ENCODE results near the gene UBAP1. TPM values are rescaled to one million over a fixed set of nuclear protein-coding genes. Genes with fewer than 3 reads are reported as not detected.

UBAP1 gene
- total RNA-seq, 2 donors from 2014 or later, result 36.4 to 39.8 TPM

DNA sequence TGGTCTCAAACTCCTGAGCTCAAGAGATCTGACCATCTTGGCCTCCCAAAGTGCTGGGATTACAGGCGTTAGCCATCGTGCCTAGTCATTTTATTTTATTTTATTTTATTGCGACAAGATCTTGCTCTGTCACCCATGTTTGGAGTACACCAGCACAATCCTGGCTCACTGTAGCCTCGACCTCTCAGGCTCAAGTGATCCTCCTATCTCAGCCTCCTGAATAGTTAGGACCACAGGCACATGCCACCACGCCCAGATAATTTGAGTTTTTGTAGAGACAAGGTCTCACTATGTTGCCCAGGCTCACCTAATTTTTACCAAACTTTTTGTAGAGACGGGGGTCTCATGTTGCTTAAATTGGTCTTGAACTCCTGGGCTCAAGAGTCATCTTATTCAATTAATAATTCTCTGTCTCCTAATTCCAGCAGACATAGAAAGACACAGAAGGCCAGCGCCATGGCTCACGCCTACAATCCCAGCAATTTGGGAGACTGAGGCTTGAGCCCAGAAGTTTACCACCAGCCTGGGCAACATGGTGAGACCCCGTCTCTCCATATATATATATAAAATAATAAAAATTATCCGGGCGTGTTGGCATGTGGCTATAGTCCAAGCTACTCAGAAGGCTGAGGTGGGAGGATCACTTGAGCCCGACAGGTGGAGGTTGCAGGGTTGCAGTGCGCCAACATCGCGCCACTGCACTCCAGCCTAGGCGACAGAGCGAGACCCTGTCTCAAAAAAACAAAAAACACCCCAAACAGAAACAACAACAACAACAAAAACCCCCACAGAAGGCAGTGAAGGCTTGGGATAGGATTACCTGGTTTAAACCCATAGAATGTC is 1.0 kb upstream of the UBAP1 start:
- Mint-ChIP-seq H3K4me1 (peaks cover 5% of the 10 kb centered on the region), H3K27ac (peak overlapping the region; percentile 99), H3K36me3 (ENCODE audit: low read depth) (peaks cover 7% of the 10 kb centered on the region), H3K27me3 (ENCODE audit: insufficient read depth) (peaks cover 1% of the 10 kb centered on the region), H3K4me3 (peak overlapping the region; percentile 96), H3K9me3 (no peaks in the 10 kb centered on the region)
- TF ChIP-seq CTCF (conservative IDR thresholded peaks at IDR 0.05), result no peak
- 63 to 84% methylated on average over 7 to 16 of the region's 17 CpGs for WGBS, 2 experiments (ENCODE audit: insufficient coverage in 1 of 2, insufficient read length in 1 of 2)
- peak overlapping the region; percentile 100 for H3K4me3 ChIP-seq (ENCODE audit: low read length)
- peaks cover 7% of the 10 kb centered on the region for H3K36me3 ChIP-seq (ENCODE audit: control insufficient read depth, insufficient read depth, low read length)
- H3K4me1 ChIP-seq (ENCODE audit: control insufficient read depth, insufficient read depth, low read length), result no peaks in the 10 kb centered on the region
- no peaks in the 10 kb centered on the region for H3K9me3 ChIP-seq (ENCODE audit: control insufficient read depth, low read length)
- no peaks in the 10 kb centered on the region for H3K27me3 ChIP-seq (ENCODE audit: control insufficient read depth, insufficient read depth, low read length, poor library complexity, severe bottlenecking)
- peak; percentile 55 for DNase-seq
- H3K27ac ChIP-seq (ENCODE audit: low read depth, low read length), result peak overlapping the region; percentile 86
- peak overlapping the region; percentile 99 for H3K9ac ChIP-seq (ENCODE audit: extremely low read depth, low read length, poor library complexity, severe bottlenecking)

GRCh38 chr9:34179213-34180136 is 632 bp downstream of the UBAP1 start:
- H3K36me3 Mint-ChIP-seq (ENCODE audit: low read depth), result peaks cover 13% of the 10 kb centered on the region
- 6 to 13% methylated on average over 19 to 30 of the region's 30 CpGs for WGBS, 2 experiments (ENCODE audit: insufficient coverage in 1 of 2, insufficient read length in 1 of 2)
- H3K27ac ChIP-seq (ENCODE audit: low read depth, low read length), result peak overlapping the region; percentile 95

More at GRCh38 chr9:34179213-34180136, 632 bp downstream of the UBAP1 start:
- H3K4me3 Mint-ChIP-seq, result peak overlapping the region; percentile 96
- H3K9me3 Mint-ChIP-seq, result no peaks in the 10 kb centered on the region
- H3K27me3 Mint-ChIP-seq (ENCODE audit: insufficient read depth), result peaks cover 1% of the 10 kb centered on the region
- peak overlapping the region; percentile 99 for H3K9ac ChIP-seq (ENCODE audit: extremely low read depth, low read length, poor library complexity, severe bottlenecking)
- H3K4me1 Mint-ChIP-seq, result peaks cover 5% of the 10 kb centered on the region
- no peaks in the 10 kb centered on the region for H3K27me3 ChIP-seq (ENCODE audit: control insufficient read depth, insufficient read depth, low read length, poor library complexity, severe bottlenecking)
- no peaks in the 10 kb centered on the region for H3K4me1 ChIP-seq (ENCODE audit: control insufficient read depth, insufficient read depth, low read length)
- peak overlapping the region; percentile 100 for H3K4me3 ChIP-seq (ENCODE audit: low read length)
- H3K27ac Mint-ChIP-seq, result peak overlapping the region; percentile 99
- DNase-seq, result peak; percentile 95
- no peak for TF ChIP-seq CTCF (conservative IDR thresholded peaks at IDR 0.05)
- peaks cover 4% of the 10 kb centered on the region for H3K9me3 ChIP-seq (ENCODE audit: control insufficient read depth, low read length)
- peaks cover 18% of the 10 kb centered on the region for H3K36me3 ChIP-seq (ENCODE audit: control insufficient read depth, insufficient read depth, low read length)

Data from endodermal cell (in vitro differentiated cells).